ENCODE data around the gene CD70.

CD70 gene

GRCh38 chr19:6579450-6580178, 11.3 kb downstream of the CD70 start:
- no peak overlapping the region for H3K27ac ChIP-seq

GRCh38 chr19:6577476-6578125, 13.3 kb downstream of the CD70 start:
- H3K27ac ChIP-seq = no peak overlapping the region
- TF ChIP-seq CTCF (conservative IDR thresholded peaks at IDR 0.05) (no peak), ZFX (IDR thresholded peaks at IDR 0.05) (no peak)

More at GRCh38 chr19:6579450-6580178, 11.3 kb downstream of the CD70 start:
- TF ChIP-seq ZFX (IDR thresholded peaks at IDR 0.05) = no peak
- no peak for TF ChIP-seq CTCF (conservative IDR thresholded peaks at IDR 0.05)

DNA sequence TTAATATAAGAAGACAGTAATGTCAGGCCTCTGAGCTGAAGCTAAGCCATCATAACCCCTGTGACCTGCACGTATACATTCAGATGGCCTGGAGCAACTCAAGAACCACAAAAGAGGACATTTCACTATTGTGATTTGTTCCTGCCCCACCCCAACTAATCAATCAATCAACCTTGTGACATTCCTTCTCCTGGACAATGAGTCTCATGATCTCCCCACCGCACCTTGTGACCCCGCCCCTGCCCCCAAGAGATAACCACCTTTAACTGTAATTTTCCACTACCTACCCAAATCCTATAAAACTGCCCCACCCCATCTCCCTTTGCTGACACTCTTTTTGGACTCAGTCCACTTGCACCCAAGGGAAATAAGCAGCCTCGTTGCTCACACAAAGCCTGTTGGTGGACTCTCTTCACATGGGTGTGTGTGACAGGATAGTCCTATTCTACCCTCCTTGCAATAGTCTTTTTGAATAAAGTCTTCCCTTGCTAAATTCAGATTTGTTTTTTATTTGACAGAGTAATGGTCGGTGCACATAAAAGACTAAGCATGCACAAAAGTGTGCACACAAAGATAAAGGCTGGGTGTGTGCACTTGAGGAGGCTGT, 14.0 kb downstream of the CD70 start:
- H3K27ac ChIP-seq = no peak overlapping the region
- TF ChIP-seq CTCF (conservative IDR thresholded peaks at IDR 0.05) (no peak), ZFX (IDR thresholded peaks at IDR 0.05) (no peak)

DNA sequence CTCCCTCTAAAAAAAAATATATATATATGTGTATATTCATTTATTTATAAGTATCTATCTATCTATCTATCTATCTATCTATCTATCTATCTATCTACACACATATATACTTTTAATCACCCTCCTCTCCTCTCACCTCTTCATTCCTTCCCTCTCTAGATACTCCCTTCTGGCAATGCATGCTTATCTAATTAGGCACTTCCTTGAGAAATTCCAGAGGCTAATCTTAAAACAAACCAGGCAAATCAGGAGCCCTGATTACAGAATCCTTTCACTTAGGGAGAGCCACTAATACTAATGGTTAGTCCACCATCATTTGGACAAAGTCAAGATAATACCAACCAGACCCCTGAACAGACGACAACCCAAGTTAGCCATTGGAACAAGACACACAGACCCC, 17.6 kb downstream of the CD70 start:
- H3K27ac ChIP-seq = no peak overlapping the region
- TF ChIP-seq ZFX (IDR thresholded peaks at IDR 0.05) (no peak), CTCF (conservative IDR thresholded peaks at IDR 0.05) (no peak)

- no peak overlapping the region for H3K27ac ChIP-seq
- TF ChIP-seq ZFX (IDR thresholded peaks at IDR 0.05) (no peak), CTCF (conservative IDR thresholded peaks at IDR 0.05) (no peak)
Measured at GRCh38 chr19:6572217-6572616, 18.7 kb downstream of the CD70 start.

- TF ChIP-seq CTCF (conservative IDR thresholded peaks at IDR 0.05) (no peak), ZFX (IDR thresholded peaks at IDR 0.05) (no peak)
Measured at GRCh38 chr19:6571167-6571566, 19.8 kb downstream of the CD70 start.

DNA sequence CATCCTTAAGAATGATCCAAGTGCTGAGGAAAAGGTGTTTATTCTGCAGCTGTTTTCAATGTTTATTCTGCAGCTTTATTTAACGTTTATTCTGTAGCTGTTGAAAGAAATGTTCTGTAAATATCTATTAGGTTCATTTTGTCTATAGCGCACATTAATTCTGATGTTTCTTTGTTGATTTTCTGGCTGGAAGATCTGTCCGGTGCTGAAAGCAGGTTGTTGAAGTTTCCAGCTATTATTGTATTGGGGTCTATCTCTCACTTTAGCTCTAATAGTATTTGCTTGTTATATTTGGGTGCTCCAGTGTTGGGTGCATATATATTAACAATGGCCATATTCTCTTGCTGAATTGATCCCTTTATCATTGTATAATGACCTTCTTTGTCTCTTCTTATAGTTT, 20.2 kb downstream of the CD70 start:
- TF ChIP-seq CTCF (conservative IDR thresholded peaks at IDR 0.05) (no peak), ZFX (IDR thresholded peaks at IDR 0.05) (no peak)

More at GRCh38 chr19:6571167-6571566, 19.8 kb downstream of the CD70 start:
- H3K27ac ChIP-seq = no peak overlapping the region

More for the DNA sequence above, 20.2 kb downstream of the CD70 start:
- H3K27ac ChIP-seq = no peak overlapping the region
